HG03442 (cell line): ENCODE results near the gene CDKL5.
"Not testable (repeated sequence)": the region's sequence is repeated elsewhere in the genome, so short reads cannot be mapped to it uniquely, and the experiment has no call there.

ENCODE experiments used
- ATAC-seq: cut with Tn5 transposase; IDR thresholded peaks from one replicate; pipeline ENCODE4 v1.9.1; 2021; ENCODE audit warnings: mild to moderate bottlenecking, moderate library complexity; ENCODE audit not compliant: unreplicated experiment

The CDKL5 gene

GRCh38 chrX:18573556-18573955 lies 148.1 kb downstream of the CDKL5 start:
- no peak for ATAC-seq

- no peak for ATAC-seq
Measured at GRCh38 chrX:18574591-18574990, 149.2 kb downstream of the CDKL5 start.

GRCh38 chrX:18575744-18576143 lies 150.3 kb downstream of the CDKL5 start:
- ATAC-seq, result no peak

- no peak for ATAC-seq
Measured at GRCh38 chrX:18577400-18577799, 152.0 kb downstream of the CDKL5 start.

- ATAC-seq, result no peak
Measured at GRCh38 chrX:18578546-18578945, 153.1 kb downstream of the CDKL5 start.

- no peak for ATAC-seq
Measured at GRCh38 chrX:18579495-18579894, 154.1 kb downstream of the CDKL5 start.

GRCh38 chrX:18582910-18583493 lies 157.6 kb downstream of the CDKL5 start:
- ATAC-seq, result no peak

GRCh38 chrX:18589292-18589691 lies 163.9 kb downstream of the CDKL5 start:
- ATAC-seq, result not testable (repeated sequence)

- no peak for ATAC-seq
Measured at GRCh38 chrX:18591834-18592233, 166.4 kb downstream of the CDKL5 start.

- no peak for ATAC-seq
Measured at GRCh38 chrX:18594079-18594478, 168.7 kb downstream of the CDKL5 start.

GRCh38 chrX:18596096-18596495 lies 170.7 kb downstream of the CDKL5 start:
- ATAC-seq, result no peak

- ATAC-seq, result no peak
Measured at GRCh38 chrX:18598413-18598812, 173.0 kb downstream of the CDKL5 start.

GRCh38 chrX:18607966-18608365 lies 182.6 kb downstream of the CDKL5 start:
- no peak for ATAC-seq

- no peak for ATAC-seq
Measured at GRCh38 chrX:18613930-18614639, 188.7 kb downstream of the CDKL5 start.

- no peak for ATAC-seq
Measured at GRCh38 chrX:18616688-18617406, 191.4 kb downstream of the CDKL5 start.

- no peak for ATAC-seq
Measured at GRCh38 chrX:18617407-18617750, 192.0 kb downstream of the CDKL5 start.

- ATAC-seq, result no peak
Measured at GRCh38 chrX:18619288-18619687, 193.9 kb downstream of the CDKL5 start.

- ATAC-seq, result no peak
Measured at GRCh38 chrX:18620349-18620748, 194.9 kb downstream of the CDKL5 start.

GRCh38 chrX:18624599-18624998 lies 199.2 kb downstream of the CDKL5 start:
- ATAC-seq, result no peak

GRCh38 chrX:18630934-18631333 lies 205.5 kb downstream of the CDKL5 start:
- no peak for ATAC-seq

- ATAC-seq, result no peak
Measured at GRCh38 chrX:18638398-18638797, 213.0 kb downstream of the CDKL5 start.

- ATAC-seq, result no peak
Measured at GRCh38 chrX:18639280-18639679, 213.9 kb downstream of the CDKL5 start.
